Fibroblast of skin of back (primary cell): ENCODE data around the gene ZNF775.

ENCODE experiments used
- DNase-seq: peaks from one replicate; pipeline ENCODE4 v3.0.0-alpha.2; 2013

The ZNF775 gene

DNA sequence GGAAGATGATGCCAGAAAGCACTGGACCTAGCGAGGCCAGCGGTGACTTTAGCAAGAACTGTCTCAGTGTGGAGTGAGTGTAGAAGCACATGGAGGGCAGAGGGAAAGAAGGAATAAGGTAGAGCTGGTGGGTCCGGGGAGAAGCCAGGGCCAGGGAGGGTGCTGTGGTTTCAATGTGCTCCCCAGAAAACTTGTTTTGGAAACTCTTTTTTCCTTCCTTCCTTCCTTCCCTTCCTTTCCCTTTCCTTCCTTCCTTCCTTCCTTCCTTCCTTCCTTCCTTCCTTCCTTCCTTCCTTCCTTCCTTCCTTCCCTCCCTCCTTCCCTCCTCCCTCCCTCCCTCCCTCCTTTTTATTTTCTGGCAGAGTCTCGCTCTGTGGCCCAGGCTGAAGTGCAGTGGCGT lies 32.2 kb upstream of the ZNF775 start:
- DNase-seq = no peak

DNA sequence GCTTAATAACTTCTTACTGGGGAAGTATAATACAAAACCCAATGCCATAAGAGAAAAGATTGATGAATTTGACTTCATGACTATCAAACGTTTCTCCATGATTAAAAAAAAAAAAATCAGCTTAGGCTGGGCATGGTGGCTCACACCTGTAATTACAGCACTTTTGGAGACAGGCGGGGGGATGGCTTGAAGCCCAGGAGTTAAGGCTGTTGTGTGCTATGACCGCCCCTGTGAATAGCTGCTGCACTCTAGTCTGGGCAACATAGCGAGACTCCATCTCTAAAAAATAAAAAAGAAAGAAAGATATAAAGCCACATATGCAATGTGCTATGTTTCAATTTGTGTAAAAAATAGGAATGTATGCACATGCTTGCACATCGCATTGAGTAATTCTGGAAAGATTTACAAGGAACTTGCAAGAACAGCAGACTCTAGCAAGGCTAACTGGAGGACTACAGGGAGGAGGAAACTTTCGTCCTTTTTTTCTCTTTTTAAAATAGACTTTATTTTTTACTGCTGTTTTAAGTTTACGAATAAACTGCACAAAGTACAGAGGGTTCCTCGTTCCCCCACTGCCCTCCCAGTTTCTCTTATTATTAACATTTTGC lies 27.4 kb upstream of the ZNF775 start:
- no peak for DNase-seq

DNA sequence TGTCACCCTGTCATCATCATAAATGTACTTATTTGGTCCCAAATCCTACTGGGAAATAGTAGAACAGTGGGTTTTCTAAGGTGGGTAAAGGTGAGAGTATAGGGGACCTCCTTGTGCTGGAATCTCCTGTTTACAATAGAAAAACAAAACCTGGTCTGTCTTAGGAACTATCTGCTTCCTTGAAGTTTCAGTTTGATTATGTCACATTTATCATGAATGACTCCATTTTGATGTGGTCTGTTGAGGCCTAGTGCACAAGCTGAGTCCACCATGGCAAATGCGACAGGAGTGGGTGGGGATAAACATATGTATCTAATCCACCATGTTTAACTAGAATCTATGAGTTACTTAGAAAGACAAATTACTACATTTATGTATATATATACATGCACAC lies 23.5 kb upstream of the ZNF775 start:
- DNase-seq = no peak

DNA sequence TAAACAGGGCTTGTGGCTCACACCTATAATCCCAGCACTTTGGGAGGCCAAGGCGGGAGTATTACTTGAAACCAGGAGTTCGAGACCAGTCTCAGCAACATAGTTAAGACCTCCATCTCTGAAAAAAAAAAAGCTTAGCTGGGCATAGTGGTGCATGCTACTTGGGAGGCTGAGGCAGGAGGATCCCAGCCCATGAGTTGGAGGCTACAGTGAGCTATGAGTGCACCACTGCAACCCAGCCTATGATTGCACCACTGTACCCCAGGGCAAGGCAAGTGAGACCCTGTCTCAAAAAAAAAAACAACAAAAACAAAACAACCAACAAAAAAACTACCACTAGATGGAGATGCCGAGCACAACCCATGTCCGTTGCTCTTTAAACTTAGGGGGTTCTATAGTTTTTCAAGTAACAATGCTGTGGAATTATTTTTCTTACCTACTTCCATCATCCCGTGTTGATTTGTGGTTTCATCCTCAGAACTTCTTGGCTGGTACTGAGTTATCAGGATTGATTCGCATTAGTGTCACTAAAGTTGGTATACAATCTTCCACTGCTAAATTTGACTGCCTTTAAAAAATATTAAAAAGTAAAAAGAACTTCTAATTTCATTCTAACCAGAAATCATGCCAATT lies 22.7 kb upstream of the ZNF775 start:
- DNase-seq = peak; percentile 30

DNA sequence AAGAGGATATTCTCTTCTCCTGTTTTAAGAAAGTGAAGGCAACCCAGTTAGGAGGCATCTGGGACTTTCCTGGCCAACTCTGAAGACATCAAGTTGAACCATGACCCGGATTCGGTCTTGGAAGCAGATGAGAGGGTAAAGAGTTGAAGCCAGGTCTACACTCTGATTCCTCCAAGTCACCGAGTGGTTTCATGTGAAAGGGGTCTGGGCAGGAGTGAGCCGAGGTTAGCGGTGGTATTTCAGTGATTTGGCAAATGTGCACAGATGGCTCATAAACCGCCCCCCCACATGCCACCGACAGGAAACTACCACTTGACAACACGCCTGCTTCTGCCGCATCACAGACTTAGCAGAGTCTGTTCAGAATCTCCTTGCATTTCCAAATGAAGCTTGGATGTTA lies 21.9 kb upstream of the ZNF775 start:
- DNase-seq = no peak

DNA sequence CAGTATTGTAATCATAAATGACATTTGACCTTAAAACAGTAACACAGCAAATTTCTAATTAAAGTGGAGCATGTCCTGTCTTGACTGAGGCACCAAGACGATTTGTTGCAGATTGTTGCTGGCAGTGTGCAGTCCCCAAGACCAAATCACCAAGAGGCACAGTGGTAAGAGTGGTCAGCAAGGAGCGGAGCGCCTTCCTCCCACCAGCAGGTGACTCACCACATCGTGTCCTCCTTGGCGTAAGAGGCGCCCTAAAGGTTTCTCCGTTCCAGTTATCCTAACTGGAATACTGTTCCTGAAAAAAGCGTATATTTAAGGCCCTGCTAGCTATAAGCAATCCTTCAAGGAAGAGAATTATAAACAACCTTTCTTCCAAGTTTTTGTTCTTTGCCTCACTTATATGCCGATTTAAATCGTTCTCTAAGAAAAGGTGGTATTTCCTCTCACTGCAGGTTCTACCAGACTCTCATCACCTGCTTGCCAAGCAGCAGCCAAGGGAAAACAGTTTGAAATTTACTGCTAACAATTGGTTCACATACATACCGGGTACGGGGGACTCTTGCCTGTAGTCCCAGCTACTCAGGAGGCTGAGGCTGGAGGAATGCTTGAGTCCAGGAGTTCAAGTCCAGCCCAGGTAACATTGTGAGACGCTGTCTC lies 21.2 kb upstream of the ZNF775 start:
- no peak for DNase-seq

DNA sequence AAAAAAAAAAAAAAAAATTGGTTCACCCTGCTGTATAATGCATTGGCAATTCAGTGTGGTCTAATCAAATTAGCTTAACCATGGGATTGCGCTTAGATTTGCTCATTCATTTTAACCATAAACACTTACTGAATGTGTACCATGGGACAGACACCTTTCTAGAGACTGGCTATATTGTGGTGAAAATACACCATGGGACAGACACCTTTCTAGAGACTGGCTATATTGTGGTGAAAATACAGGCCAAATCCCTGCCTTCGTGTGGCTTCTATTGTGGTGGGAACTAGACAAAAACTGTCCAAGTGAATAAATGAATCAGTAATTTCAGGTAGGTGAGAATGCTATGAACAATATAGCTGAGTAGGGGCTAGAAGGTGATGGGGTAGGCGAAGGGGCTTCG lies 20.7 kb upstream of the ZNF775 start:
- no peak for DNase-seq

DNA sequence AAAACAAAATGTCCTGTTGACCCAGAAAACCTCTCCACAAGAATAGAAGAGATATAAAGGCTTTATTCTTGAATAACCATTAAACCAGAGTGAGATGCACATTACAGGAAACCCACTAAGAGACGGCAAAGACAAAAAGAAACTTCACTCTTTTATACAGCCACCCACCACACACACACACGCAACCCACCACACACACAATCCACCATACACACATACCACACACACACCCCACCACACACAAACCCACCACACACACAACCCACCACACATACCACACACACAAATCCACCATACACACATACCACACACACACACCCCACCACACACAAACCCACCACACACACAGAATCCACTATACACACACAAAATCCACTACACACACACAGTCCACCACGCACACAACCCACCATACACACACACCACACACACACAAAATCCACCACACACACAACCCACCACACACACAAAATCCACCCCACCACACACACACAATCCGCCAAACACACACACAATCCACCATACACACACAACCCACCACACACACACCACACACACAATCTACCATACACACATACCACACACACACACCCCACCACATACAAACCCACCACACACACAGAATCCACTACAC lies 20.0 kb upstream of the ZNF775 start:
- DNase-seq = no peak

DNA sequence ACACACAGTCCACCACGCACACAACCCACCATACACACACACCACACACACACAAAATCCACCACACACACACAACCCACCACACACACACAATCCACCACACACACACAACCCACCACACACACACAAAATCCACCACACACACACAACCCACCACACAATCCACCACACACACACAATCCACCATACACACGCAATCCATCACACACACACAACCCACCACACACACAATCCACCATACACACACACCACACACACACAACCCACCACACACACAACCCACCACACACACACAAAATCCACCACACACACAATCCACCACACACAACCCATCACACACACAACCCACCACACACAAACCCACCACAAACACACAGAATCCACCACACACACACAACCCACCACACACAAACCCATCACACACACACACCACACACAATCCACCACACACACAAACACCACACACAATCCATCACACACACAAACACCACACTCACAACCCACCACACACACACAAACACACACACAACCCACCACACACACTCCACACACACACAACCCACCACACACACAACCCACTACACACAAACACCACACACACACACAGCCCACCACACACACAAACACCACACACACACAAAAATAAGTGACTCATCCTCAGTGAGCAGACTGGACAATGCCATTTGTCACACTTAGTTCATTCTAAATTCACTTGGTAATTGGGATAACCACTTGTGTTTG lies 19.3 kb upstream of the ZNF775 start:
- DNase-seq = no peak

DNA sequence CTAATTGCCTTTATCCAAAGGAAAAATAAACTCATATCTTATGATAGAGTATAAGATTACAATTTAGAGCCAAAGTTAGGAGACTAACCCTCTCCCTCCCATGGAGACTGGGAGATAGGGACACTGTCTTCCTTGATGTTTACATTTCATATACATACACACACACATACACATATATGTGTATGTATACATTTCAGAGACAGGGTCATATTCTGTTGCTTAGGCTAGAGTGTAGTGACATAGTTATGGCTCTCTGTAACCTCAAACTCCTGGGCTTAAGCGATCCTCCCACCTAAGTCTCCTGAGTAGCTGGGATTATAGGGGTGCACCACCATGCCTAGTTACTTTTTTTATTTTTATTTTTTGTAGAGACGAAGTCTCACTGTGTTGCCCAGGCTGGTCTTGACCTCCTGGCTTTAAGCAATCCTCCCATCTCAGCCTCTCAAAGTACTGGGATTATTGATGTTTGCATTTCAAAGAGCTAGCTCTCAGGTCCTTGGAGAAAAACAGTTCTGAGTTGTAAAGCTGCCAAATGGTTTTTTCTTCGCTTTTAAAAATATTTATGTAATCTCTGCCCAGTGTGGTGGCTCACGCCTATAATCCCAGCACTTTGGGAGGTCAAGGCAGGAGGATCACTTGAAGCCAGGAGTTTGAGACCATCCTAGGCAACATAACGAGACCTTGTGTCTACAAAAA lies 18.6 kb upstream of the ZNF775 start:
- DNase-seq = no peak

DNA sequence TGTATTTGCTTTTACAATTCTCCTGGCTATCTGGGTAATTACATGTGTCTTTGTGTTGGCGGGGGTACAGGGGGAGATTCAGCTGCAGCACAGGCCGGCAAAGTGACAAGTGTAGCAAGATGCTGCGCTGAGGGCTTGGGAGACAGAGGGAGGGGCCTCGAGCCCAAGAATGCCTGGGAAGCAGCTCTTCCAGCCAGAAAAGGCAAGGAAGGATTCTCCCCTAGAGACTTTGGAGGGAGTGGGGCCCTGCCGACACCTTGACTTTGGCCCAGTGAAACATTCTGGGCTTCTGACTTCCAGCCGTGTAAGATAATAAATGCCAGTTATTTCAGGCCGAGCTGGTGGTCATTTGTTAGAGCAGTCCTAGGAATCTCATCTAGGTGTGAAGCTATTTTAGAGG lies 17.7 kb upstream of the ZNF775 start:
- no peak for DNase-seq

DNA sequence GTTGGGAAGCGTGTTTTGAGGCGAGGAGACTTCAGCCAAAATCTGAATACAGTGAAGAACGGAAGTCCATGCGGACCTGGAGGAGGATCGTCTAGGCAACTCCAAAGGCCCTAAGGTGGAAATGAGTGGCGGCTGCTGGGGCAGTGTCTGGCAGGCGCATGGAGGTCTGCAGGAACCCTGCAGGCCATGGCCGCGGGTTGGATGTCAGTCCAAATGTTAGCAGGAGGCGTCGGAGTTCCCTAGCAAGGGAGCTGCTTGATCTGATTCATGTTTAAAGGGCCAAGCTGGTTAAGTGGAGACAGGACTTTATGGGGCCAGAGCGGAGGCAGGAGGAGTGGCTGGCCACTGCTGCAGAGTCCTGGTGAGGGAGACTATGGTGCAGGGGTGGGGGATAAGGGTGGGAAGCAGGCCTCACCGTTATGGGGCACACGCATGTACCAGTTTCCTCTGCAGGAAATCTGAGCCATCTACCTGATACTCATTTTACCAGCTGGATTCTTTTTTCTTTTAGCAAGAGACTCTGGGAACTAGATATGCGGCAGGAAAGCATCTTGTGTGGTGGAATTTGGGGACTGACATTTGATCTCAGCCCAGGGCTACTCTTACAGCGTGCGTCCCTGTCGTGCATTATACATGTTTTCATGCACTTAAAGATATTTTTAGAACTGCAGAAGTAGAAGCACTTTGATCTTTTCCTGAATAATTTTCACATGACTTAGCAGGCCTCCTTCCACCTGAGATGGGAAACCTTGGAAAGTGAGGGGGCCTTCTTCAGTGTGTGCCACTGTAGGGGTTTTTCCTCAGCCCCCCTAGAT lies 17.1 kb upstream of the ZNF775 start:
- DNase-seq = no peak

DNA sequence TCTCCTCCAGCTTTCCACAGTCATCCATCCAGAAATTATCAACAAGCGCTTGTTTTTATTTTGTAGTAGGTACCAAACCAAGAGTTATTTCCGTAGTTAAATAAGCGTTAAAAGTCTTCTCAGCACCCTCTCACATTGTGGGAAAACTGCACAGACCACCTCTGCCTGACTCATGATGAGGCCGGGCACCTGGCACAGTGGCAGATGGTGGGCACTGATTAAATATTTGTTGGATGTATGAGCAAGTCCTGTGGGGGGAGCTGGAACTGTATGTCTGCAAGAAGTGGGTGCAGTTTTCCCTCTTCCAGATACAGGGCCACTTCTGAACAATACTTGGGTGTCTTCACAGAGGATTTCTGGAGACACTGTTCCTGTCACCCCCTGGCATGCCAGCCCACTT lies 15.8 kb upstream of the ZNF775 start:
- DNase-seq = no peak

DNA sequence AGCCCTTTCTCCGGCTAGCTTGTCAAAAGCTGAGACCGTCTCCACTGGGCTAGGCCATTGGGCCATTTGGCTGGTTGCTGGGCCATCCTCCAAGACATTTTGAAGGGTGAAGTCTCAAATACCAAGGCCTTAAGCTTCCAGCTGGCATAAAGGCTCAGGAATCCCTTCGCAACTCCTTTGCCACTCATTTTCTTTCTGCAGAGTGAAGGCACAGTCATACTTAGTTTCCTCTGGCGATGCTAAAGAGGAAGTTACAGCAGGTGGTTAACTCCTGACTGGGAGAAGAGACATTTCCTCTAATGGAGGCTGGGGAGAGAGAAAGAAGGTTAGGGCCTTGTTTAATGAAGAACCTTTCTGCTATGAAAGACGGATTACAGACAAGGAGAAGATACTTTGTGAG lies 15.3 kb upstream of the ZNF775 start:
- no peak for DNase-seq

DNA sequence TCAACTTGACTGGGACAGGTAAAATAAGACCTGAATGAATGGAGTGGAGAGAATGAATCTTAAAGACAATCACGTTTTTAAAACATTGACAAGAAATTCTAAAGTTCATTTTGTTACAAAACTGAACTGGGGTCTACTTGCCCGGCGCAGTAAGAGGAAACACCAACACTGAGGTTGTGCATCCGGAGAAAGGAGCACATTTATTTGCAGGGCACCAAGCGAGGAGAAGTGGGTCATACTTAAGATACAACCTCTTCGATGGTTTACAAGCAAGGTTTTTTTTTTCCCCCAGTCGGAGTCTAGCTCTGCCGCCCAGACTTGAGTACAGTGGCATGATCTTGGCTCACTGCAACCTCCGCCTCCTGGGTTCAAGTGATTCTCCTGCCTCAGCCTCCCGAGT lies 13.9 kb upstream of the ZNF775 start:
- no peak for DNase-seq

DNA sequence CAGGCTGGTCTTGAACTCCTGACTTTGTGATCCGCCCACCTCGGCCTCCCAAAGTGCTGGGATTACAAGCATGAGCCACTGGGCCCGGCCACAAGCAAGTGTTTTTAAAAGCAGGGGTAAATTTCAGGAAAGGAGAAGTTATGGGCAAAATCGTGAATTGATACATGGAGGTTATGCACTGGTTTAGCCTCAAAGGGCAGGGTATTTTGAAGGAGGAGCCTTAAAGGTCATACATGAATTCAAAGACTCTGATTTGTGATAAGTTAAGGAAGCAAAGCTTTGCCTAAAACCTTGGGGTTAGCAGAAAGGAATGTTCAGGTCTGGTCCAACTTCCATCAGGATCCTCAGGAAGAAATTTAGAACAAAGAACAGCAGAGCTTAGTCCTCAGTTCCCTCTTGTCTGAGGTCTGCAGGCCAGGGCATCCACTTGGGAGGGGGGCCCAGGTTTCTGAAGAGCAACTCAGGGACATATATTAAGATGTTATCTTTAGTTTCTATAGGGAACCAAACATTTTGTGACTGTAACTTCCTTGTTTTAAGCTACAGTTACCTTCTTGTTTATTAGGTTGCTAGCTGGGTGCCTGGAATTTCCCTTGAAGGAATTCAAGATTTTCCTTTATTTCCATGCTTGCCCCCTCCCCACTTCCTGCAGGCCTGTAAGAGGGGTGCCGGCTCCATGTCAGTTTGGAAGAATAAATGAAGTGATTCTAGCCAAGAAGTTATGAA lies 13.3 kb upstream of the ZNF775 start:
- DNase-seq = no peak

DNA sequence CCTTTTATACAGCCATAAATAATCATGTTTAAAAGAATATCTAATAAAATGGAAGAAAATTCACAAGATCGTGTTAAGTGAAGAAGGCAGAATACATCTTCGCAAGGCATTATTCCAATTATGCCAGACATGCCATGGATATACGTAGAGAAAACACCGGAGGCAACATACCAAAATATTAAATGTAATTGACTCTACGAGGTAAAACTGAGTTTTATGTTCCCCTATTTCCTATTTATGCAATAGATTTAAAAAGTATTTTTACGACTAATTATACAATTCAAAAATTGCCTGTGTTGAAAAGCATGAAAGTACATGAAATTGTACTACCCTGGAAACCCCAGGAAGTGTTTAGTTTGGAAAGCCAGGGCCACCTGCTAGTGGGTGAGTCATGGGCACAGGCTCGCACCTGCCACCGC lies 11.4 kb upstream of the ZNF775 start:
- no peak for DNase-seq

DNA sequence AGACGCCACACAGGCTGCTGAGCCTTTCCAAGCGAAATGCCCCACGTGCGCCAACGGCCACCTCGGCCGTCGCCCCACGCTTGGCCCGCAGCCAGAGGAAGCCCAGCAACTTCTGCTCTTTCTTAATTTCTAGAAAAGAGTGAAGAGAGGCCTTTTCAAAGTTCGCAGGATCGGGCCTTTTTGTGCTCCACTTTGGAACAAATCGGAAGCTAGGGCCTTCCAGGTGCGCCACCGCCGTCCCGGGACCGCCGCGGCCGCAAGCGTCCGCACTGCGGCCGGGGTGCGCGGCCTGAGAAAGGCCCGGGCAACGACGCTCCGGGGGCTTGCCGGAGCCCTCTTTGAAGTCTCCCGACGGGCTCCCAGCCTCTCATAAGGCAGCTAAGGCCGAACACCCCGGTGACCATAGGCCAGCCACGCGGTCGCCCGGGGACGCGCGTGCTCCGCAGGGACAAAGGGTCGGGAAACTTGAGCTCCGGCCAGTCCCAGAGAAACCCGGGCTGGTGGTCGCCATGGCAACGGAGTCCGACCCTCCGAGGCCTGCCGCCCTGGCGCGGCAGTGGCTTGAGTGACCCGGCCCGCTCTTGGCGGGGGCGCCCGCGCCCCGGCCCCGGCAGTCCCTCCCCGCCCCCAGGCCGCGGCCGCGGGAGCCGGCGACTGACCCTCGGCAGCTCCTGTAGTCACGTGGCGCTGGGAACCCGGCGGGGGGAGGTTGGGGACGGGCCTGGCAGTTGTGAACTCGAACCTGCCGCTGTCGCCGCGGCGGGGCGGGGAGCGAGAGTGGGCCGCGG lies 10.8 kb upstream of the ZNF775 start, which contains the start of gene REPIN1:
REPIN1 (plus strand) TSS at position 727 of the 788 bp plus-strand sequence. CDS start 890 bp downstream, outside the sequence.
- DNase-seq = peak; percentile 89

DNA sequence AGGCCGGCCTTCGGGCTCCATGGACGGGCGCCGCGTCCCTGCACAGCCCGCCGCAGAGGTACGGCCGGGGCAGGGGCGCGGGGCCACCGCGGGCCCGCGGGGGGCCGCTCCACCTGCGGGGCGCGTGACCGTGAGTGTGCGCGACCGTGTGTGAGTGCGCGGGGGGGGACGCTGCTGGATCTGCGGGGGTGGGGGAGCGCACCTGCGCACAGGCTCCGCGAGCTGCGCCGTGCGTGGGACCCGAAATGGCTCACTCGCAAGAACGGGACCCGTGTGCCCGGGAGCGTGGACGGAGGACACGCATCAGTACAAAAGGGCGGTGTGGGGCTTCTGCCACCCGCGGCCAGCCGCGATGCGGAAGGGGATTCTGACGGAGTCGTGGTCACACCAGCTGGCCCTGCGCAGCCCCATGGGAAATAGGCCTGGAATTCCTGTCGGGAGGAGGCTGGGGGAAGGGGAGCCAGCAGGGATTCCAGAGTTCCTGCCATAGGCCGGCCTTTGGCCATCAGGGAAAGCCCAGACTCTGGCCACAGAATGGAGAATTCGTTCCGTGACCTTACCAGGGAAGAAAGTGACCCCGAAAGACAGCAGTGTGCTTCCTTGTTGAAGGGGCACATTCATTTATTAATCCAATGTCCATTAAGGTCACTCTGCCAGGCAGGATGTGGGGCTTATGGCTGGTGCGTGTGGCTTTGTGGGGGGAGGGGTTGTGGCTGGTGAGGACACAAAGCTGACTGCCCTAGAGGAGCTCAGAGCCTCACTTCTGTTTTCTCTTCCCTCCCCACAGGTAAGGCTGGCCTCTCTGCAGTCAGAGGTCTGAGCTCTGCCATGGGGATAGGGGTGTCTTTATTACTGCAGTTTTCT lies 10.0 kb upstream of the ZNF775 start:
- peak; percentile 84 for DNase-seq
